Measurements from ENCODE around the gene VANGL1. TPM values are rescaled to one million over a fixed set of nuclear protein-coding genes. Genes with fewer than 3 reads are reported as not detected.

VANGL1 gene
- 10 to 100 TPM; 14.7 to 16.6 TPM for total RNA-seq
- polyA plus RNA-seq (ENCODE audit: insufficient read length in 6 of 6): 10 to 100 TPM; 12.7 to 18.9 (median 14.8) TPM
- long read RNA-seq, donor 1, full-length matches to known transcripts: 5 of 5 reads
- long read RNA-seq, donor 1, partial matches to known transcripts: 0 of 5 reads
- long read RNA-seq, donor 1, other reads (novel, unspliced or antisense): 0 of 5 reads
- long read RNA-seq, donor 2: 0 reads
- long read RNA-seq, donor 3, full-length matches to known transcripts: 5 of 13 reads
- long read RNA-seq, donor 3, partial matches to known transcripts: 8 of 13 reads
- long read RNA-seq, donor 3, other reads (novel, unspliced or antisense): 0 of 13 reads
- long read RNA-seq, donor 4, full-length matches to known transcripts: 3 of 4 reads
- long read RNA-seq, donor 4, partial matches to known transcripts: 1 of 4 reads
- long read RNA-seq, donor 4, other reads (novel, unspliced or antisense): 0 of 4 reads
- long read RNA-seq, donor 5, full-length matches to known transcripts: 3 of 3 reads
- long read RNA-seq, donor 5, partial matches to known transcripts: 0 of 3 reads
- long read RNA-seq, donor 5, other reads (novel, unspliced or antisense): 0 of 3 reads
- long read RNA-seq, donor 6, full-length matches to known transcripts: 2 of 2 reads
- long read RNA-seq, donor 6, partial matches to known transcripts: 0 of 2 reads
- long read RNA-seq, donor 6, other reads (novel, unspliced or antisense): 0 of 2 reads
- long read RNA-seq, donor 7, full-length matches to known transcripts: 1 of 1 reads
- long read RNA-seq, donor 7, partial matches to known transcripts: 0 of 1 reads
- long read RNA-seq, donor 7, other reads (novel, unspliced or antisense): 0 of 1 reads
- long read RNA-seq, donor 8, full-length matches to known transcripts: 9 of 9 reads
- long read RNA-seq, donor 8, partial matches to known transcripts: 0 of 9 reads
- long read RNA-seq, donor 8, other reads (novel, unspliced or antisense): 0 of 9 reads
- long read RNA-seq, donor 9: 0 reads
- long read RNA-seq, donor 10, full-length matches to known transcripts: 2 of 2 reads
- long read RNA-seq, donor 10, partial matches to known transcripts: 0 of 2 reads
- long read RNA-seq, donor 10, other reads (novel, unspliced or antisense): 0 of 2 reads
- long read RNA-seq, donor 11, full-length matches to known transcripts: 2 of 2 reads
- long read RNA-seq, donor 11, partial matches to known transcripts: 0 of 2 reads
- long read RNA-seq, donor 11, other reads (novel, unspliced or antisense): 0 of 2 reads
- long read RNA-seq, donor 12, full-length matches to known transcripts: 3 of 3 reads
- long read RNA-seq, donor 12, partial matches to known transcripts: 0 of 3 reads
- long read RNA-seq, donor 12, other reads (novel, unspliced or antisense): 0 of 3 reads

DNA sequence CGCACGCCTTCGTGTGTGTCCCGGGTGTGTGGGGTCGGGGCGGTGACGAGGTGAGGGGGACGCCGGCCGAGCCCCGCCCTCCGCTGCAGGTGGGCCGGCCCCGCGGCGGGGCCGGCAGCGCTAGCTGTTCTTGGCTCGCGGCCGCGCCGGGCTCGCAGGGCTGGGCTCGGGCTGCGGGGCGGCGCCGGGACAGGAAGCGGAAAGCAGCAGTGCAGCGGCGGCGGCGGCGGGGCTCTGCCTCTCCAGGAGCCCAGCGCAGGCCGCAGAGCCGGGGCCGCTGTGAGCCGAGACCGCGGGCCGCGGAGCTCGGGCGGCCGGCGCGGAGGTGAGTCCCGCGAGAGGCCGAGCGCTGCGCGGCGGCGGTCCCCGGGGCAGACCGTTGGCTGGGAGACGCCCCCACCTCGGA lies at the start of gene VANGL1:
Gene VANGL1, plus strand, starts transcription at position 209 of the 406 bp plus-strand sequence. CDS start 9,444 bp downstream, outside the sequence.
- DNase-seq: peak; percentile 38 to 92 (median 58)
- intact Hi-C loops (cut with DNase I): no loop called here
- Histone ChIP-seq H3K4me1 (peaks cover 4 to 9% of the 10 kb centered on the region in 2 donors), H3K27ac (peak within 1 kb of the TSS; percentile 46 to 65), H3K27me3 (peaks cover 0 to 14% of the 10 kb centered on the region in 2 donors), H3K9me3 (peaks cover 0 to 17% of the 10 kb centered on the region in 2 donors), H3K4me3 (peak within 1 kb of the TSS; percentile 78 to 86), H3K36me3 (no peaks in the 10 kb centered on the region)
- peak; percentile 87 for ATAC-seq
- TF ChIP-seq, protein P1, sequence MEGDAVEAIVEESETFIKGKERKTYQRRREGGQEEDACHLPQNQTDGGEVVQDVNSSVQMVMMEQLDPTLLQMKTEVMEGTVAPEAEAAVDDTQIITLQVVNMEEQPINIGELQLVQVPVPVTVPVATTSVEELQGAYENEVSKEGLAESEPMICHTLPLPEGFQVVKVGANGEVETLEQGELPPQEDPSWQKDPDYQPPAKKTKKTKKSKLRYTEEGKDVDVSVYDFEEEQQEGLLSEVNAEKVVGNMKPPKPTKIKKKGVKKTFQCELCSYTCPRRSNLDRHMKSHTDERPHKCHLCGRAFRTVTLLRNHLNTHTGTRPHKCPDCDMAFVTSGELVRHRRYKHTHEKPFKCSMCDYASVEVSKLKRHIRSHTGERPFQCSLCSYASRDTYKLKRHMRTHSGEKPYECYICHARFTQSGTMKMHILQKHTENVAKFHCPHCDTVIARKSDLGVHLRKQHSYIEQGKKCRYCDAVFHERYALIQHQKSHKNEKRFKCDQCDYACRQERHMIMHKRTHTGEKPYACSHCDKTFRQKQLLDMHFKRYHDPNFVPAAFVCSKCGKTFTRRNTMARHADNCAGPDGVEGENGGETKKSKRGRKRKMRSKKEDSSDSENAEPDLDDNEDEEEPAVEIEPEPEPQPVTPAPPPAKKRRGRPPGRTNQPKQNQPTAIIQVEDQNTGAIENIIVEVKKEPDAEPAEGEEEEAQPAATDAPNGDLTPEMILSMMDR (IDR thresholded peaks at IDR 0.05): no peak

DNA sequence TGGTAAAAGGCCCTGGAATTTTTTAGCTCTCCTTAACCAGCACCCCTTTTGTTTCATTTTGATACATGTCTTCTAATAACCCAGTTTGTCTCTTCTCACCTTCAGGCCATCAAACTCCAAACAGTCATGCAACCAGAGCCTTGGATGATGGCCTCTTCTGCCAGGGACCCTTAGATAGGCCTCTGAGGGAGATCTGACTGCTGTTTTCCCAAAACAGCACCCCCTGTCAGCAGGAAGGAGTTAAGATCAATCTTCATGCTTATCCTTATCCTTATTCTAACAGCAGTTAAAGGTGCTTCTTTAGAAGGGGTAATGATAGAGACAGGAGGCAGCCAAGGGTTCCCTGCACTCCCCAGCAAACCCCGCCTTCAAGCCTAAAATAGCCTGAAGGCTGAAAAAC lies 49.5 kb upstream of the VANGL1 start:
- no peak for DNase-seq
- ATAC-seq: no peak
- H3K36me3 ChIP-seq: no peaks in the 10 kb centered on the region
- H3K27ac ChIP-seq: no peak overlapping the region
- intact Hi-C loops (cut with DNase I): no loop called here
- H3K4me1 ChIP-seq: no peaks in the 10 kb centered on the region
- no peak overlapping the region for H3K4me3 ChIP-seq
- peaks cover 0 to 42% of the 10 kb centered on the region in 2 donors for H3K9me3 ChIP-seq
- H3K27me3 ChIP-seq: no peaks in the 10 kb centered on the region
- TF ChIP-seq, protein P1 (IDR thresholded peaks at IDR 0.05): no peak

DNA sequence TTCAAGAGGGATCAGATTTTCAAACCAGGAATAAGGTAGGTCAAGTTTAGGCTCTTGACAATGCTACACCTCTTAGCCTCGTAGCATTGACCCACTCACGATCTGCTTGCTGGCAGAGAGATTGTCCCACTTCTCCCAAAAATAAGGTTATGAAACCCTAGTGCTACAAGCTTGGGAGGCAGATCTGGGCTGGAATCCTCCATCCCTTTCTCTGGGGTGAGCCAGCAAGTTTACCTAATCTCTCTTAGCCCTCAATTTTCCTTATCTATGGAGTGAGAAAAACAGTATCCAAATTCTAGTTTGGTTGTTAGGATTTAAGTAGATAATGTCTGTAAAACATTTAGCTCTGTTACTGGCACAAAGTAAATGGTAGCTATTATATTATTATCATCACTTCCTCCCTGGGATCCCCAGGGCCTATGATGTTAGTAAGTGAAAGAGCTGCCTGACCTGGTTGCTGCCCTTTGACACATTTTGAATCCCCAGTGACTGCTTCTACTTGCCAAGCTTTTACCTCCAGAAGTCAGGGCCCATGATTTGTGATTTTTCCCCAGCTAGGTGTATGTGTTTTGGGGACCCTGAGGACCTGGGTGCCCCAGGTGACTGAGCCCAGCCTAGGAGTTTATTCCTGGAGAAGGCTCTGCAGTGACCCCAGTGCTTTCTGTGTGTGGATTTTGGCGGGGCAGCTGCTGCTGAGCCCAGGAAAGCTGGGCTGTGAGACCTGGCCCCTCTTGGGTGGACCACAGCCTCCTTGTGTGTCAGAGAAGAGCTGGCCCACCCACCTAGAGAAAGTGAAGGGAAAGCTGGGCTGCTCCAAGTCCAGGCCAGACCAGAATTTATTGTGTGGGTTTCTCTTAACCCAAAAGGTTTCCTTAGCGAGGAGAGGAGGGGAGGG lies 48.2 kb upstream of the VANGL1 start:
- intact Hi-C loops (cut with DNase I): no loop called here
- H3K4me1 ChIP-seq: no peaks in the 10 kb centered on the region
- H3K27ac ChIP-seq: no peak overlapping the region
- ATAC-seq: no peak
- no peaks in the 10 kb centered on the region for H3K36me3 ChIP-seq
- H3K9me3 ChIP-seq: peaks cover 0 to 28% of the 10 kb centered on the region in 2 donors
- TF ChIP-seq, protein P1 (IDR thresholded peaks at IDR 0.05): no peak
- DNase-seq: no peak
- no peaks in the 10 kb centered on the region for H3K27me3 ChIP-seq
- no peak overlapping the region for H3K4me3 ChIP-seq

DNA sequence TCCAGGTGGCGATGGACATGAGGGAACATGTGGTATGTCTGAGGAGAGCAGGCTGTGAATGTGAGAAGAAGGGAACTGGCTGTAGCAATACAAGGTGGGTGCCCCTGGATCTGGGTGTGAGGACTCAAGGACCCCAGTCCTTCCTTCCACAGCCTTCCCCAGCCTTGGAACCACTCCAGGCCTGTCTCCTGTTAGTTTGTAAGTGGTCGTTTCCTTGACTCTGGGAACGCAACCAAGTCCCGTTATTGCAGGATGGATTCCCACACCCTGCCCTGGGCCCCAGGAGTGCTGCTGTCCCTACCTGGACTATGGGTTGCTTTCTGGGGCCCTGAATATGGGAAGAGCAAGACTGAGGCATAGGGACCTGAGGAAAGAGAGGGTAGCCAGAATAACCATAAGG lies 47.2 kb upstream of the VANGL1 start:
- DNase-seq (peak in 1 of 4 donors; percentile 14), ATAC-seq (no peak)
- Histone ChIP-seq H3K4me1 (no peaks in the 10 kb centered on the region), H3K4me3 (no peak overlapping the region), H3K9me3 (peaks cover 0 to 18% of the 10 kb centered on the region in 2 donors), H3K36me3 (no peaks in the 10 kb centered on the region), H3K27ac (no peak overlapping the region), H3K27me3 (no peaks in the 10 kb centered on the region)
- TF ChIP-seq, protein P1 (IDR thresholded peaks at IDR 0.05): no peak
- intact Hi-C loops (cut with DNase I): no loop called here

All from left lung (tissue), 14 donors.